Measurements from ENCODE around the gene RAB20.
"Not testable (repeated sequence)": the region's sequence is repeated elsewhere in the genome, so short reads cannot be mapped to it uniquely, and the experiment has no call there.

RAB20 gene

GRCh38 chr13:110486880-110487279, 74.6 kb downstream of the RAB20 start:
- not testable (repeated sequence) for DNase-seq

DNA sequence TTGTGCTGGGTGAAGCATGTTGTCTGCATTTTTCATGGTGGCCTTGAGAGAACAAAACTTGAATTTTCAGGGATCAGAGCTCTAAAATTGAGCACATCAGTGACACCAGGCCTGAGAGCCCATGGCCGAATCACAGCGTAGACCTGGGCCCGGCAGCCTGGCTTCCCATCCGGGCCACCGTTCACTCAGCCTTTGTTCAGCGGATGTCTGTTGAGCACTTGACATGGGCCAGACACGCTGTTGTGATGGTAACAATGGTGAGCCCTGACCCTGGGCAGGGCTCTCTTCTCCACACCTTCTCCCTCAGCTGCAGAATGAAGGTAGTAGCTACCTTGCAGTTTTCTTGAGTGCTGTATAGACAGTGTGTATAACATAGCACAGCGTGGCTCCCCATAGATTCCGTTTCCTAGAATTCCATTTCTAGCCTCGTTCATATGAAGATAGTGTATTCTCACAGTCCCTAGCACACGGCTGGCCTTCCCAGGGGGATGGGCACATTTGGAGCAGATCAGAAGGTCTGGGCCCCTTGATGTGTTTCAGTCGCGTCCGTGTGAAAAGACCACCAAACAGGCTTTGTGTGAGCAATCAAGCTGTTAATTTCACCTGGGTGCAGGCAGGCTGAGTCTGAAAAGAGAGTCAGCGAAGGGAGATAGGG, 75.3 kb downstream of the RAB20 start:
- no peak for DNase-seq

DNA sequence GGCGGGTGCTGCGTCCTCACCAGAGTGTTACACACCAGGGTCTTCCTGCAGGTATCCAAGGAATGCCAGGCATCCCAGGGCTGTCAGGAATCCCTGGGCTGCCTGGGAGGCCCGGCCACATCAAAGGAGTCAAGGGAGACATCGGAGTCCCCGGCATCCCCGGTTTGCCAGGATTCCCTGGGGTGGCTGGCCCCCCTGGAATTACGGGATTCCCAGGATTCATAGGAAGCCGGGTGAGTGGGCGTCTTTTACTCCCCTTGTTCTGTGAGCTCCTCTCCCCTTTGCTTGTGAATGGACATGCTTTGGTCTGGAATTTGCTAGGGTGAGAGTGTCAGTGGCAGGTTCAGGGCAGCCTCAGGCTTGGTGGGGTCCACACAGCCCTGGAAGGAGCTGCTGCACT, 75.9 kb downstream of the RAB20 start:
- no peak for DNase-seq

- DNase-seq = no peak
Measured at GRCh38 chr13:110484290-110485048, 77.1 kb downstream of the RAB20 start.

DNA sequence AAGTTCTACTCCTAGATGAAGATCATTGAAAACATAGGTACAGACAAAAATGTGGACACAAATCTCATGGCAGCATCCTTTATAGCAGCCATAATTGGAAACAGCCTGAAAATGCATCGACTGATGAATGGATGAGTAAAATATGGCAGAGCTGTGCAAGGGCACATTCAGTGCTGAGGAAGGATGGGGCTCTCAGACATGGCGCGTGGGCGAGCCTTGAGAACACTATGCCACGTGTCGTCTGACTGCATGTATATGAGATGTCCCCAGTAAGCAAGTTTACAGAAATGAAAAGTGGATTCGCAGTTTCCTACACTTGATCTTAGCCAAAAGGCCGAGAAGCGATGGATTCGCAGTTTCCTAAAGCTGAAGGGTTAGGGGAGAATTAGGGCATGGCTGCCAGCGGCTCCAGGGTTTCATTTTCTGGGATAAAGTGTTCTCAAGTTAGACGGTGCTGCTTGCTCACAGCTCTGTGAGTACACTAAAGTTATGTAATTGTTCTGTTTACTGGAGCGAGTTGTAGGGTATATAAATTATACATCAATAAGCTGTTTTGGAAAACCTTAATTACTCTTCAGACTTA, 78.0 kb downstream of the RAB20 start:
- DNase-seq = no peak

- no peak for DNase-seq
Measured at GRCh38 chr13:110480161-110480560, 81.4 kb downstream of the RAB20 start.

DNA sequence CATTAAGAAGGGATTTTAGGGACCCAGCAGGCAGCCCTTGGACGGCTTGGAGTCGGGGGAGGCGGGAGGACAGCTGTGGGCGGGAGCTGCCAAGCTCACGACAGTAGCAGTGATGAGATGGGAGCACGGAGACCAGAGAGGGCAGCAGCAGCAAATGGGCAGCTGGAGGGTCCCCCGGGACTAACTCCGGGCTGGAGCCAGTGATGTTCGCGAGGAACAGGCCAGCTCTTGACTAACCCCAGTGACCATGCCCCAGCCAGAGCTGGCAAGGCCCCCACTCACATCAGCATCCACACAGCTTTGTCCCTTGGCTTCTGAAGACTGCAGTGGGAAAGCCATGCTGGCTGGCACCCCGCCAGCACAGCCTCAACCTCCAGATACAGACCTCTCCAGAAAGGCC, 81.9 kb downstream of the RAB20 start:
- no peak for DNase-seq

DNA sequence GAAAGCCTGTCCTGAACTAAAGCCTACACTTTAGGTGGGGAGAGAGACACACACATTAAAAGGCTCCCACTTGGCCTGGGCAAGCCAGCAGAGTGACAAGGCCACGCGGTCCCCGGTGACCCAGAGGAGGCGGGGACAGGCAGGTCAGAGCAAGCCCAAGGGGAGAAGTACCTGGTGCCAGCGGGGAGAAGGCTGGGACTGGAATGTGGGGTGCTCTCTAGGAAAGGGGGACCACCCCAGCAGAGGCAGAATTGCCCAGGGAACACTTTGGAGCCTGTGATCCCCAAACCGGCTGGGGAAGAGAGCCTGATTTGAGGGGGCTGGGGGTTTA, 82.3 kb downstream of the RAB20 start:
- no peak for DNase-seq

DNA sequence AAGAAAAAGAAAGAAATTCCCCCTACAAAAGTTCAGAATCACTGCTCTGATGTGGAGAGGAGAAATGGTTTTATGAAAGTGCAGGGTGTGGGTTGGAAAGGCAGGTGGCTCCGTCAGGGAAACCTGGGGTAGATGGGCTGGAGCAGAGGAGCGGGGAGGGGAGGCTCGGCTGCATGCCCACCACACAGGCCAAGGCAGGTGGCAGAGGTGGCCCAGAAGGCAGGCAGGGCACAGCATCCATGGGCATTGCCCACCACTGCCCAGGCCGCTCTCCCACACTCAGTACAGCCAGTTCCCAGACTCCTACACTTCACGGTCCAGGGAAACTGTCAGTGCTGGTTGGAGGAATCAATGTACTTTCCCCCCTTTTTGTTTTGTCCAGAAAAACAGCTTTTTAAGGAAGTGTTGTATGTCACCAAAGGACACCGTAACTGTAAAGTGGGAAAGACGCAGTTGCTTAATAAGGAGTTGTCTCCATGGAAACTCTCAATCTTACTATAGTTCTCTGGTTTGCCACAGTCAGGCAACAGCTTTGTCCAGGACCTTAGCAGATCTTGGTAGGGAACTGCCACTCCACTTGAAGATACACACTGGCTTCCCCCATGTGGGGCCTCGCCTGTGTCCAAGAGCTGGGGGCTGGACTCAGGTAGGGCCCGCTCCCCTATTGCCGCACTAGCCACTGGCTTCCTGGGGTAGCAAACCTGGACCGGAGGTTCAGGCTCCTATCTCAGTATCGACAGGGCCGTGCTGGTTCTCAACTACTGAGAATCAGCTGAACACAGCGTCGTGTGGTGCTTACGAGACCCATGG, 82.9 kb downstream of the RAB20 start:
- DNase-seq = no peak

DNA sequence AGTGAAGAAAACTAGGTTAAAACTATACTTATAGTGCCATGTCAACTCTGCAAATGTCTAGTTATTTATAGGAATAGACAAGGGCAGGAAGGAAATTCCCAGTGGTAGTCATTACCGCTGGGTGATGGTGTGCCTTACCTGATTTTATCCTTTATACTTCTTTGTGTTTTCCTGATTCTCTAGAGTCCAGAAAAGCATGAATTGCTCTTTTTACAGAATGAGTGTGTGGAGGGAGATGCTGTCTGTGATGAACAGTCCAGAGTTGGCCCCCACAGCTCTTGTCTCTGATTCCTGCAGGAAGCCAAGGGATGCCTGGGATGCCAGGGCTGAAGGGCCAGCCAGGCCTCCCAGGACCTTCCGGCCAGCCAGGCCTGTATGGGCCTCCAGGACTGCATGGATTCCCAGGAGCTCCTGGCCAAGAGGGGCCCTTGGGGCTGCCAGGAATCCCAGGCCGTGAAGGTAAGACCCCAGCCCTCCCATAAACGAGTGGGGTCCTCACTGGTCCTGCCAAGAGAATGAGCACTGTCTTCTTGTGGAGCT, 83.7 kb downstream of the RAB20 start:
- DNase-seq = no peak

DNA sequence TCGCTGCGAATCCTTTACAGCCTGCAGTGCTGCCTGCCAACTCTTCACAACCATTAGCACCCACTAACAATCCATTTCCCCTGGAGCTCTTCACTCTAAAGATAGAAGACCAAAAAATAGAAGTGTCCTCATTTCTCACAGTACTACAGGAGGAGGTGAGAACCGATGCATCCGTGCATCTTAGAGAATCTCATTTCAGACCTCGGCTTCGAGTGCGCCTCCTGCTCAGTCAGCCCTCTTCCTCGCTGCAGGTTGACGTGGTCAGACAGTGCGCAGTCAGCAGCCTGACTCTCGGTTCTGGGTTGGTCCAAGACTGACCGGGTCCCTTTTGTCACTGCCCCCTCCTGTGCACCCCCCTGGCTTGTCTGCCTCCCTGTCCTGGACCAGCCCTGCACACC, 85.3 kb downstream of the RAB20 start:
- no peak for DNase-seq

DNA sequence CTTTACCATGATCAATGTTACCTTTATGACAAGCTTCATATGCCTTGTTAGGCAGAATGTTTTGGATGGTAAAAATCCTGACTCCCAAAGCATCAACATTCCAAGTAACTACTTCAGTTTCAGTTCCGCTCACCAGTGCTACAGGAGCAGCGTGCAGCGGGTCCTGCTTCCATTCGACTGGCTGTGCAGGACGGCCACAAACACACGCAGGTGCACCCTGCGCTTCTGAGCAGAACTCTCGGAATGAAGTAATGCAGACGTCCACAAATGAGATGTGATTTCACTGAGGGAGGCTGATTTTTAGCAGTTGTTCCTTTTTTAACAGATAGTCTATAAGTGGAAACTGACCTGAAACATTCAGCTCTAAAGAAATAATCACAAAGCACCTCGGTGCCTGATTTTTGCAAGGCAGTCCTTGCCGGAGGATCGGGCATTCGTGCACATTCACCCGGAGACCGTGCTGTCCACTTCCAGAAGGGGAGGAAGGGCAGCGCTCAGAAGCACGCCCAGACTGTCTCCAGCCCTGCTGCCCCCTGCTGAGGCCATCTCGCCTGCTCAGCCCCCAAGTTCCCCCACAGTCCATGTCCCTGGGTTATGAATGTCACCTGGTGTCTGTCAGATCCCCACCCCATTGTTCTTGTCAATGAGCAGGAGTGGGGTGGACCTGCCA, 85.8 kb downstream of the RAB20 start:
- DNase-seq = no peak

GRCh38 chr13:110475117-110475516, 86.4 kb downstream of the RAB20 start:
- DNase-seq = no peak

GRCh38 chr13:110474713-110475112, 86.8 kb downstream of the RAB20 start:
- DNase-seq = no peak

Data from NCI-H69 (cell line).